ENCODE results near the gene NBEA.
"Not testable (repeated sequence)": the region's sequence is repeated elsewhere in the genome, so short reads cannot be mapped to it uniquely, and the experiment has no call there.

NBEA gene

DNA sequence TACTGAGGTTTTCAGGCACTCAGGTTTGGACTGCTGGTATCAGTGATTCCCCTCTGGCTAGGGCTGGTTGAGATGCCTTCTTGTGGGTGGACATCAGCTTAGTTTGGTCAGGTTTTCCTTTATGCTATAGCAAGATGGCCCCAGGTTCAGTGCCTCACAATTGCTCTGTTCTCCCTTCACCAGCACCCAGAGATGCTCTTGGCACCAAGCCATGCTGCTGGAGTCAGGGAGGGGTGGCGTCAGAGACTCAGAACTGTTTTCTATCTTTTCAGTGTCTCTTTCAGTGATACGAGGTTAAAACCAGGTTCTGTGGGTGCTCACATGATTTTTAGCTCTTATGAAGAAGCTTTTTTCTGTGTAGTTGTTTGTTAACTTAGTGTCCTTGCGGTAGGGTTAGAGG, 96.9 kb downstream of the NBEA start:
- no peak for DNase-seq (ENCODE audit: low read depth)
- TF ChIP-seq, protein P1, sequence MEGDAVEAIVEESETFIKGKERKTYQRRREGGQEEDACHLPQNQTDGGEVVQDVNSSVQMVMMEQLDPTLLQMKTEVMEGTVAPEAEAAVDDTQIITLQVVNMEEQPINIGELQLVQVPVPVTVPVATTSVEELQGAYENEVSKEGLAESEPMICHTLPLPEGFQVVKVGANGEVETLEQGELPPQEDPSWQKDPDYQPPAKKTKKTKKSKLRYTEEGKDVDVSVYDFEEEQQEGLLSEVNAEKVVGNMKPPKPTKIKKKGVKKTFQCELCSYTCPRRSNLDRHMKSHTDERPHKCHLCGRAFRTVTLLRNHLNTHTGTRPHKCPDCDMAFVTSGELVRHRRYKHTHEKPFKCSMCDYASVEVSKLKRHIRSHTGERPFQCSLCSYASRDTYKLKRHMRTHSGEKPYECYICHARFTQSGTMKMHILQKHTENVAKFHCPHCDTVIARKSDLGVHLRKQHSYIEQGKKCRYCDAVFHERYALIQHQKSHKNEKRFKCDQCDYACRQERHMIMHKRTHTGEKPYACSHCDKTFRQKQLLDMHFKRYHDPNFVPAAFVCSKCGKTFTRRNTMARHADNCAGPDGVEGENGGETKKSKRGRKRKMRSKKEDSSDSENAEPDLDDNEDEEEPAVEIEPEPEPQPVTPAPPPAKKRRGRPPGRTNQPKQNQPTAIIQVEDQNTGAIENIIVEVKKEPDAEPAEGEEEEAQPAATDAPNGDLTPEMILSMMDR (IDR thresholded peaks at IDR 0.05; ENCODE audit: control insufficient read depth, insufficient read depth, low read depth, low read length, missing control alignments) = no peak
- H3K4me3 ChIP-seq (ENCODE audit: control insufficient read depth, low read depth, low read length) = no peak overlapping the region

DNA sequence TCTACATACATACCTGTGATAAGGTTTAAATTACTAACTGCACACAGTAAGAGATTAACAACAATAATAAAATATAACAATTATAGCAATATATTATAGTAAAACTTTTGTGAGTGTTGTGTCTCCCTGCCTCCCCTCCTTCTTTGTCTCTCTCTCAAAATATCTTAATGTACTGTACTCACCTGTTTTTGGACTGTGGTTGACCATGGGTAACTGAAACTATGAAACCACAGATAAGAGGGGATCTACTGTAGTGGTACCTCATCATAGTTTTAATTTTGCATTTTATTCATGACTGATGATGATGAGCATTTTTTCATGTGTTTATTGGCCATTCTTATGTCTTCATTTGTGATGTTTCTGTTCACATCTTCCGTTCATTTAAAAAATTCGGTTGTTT, 104.5 kb downstream of the NBEA start:
- no peak overlapping the region for H3K4me3 ChIP-seq (ENCODE audit: control insufficient read depth, low read depth, low read length)
- DNase-seq (ENCODE audit: low read depth) = no peak
- TF ChIP-seq, protein P1 (IDR thresholded peaks at IDR 0.05; ENCODE audit: control insufficient read depth, insufficient read depth, low read depth, low read length, missing control alignments) = no peak

DNA sequence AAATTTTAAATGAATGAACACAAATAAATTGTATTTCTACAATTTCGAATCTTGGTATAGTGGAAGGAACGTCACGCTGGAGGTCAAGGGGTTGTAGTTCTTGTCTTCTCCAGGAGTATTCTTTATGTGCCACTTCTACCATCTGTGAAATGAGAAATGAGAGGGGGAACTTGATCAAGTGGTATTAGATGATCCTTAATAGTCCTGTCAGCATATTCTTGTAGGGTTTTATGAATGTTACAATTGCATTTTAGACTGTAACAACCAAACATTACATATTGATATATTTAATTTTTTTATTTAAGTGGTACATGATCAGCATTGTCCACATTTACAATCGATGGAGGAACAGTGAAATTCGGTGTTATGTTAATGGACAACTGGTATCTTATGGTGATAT, 113.6 kb downstream of the NBEA start:
- DNase-seq (ENCODE audit: low read depth) = no peak
- TF ChIP-seq, protein P1 (IDR thresholded peaks at IDR 0.05; ENCODE audit: control insufficient read depth, insufficient read depth, low read depth, low read length, missing control alignments) = no peak
- H3K4me3 ChIP-seq (ENCODE audit: control insufficient read depth, low read depth, low read length) = no peak overlapping the region

DNA sequence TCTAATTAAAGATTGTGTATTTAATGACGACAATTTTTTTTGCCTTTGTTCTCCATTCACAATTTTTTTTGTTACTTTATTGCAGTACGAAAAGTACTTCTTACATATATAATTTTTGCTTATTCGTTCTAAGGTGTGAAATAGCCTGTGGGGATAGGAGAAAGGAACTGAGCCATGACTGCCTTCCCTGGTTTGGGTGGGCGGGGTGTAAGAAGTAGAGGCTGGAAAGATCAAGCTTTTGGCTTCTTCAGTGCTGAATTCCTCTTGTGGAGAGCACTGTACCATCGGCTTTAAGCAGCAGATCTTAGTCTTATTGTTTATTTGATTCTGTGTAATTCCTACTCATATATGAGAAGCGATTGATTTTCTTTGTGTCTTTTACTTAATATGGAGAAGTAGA, 115.8 kb downstream of the NBEA start:
- TF ChIP-seq, protein P1 (IDR thresholded peaks at IDR 0.05; ENCODE audit: control insufficient read depth, insufficient read depth, low read depth, low read length, missing control alignments) = no peak
- H3K4me3 ChIP-seq (ENCODE audit: control insufficient read depth, low read depth, low read length) = no peak overlapping the region
- DNase-seq (ENCODE audit: low read depth) = no peak

DNA sequence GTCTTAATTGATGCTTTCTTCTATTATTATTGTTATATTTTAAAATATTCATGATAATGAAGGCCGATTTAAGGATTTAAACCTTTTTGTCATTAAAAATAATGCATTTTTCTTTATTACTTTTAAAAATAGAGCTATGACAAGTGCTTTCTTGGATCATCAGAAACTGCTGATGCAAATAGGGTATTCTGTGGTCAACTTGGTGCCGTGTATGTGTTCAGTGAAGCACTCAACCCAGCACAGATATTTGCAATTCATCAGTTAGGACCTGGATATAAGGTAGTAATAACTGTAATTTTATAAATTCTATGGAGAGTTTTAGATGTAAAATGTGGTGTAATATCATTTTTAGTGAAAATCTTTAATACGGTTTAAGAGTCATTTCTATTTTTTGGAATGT, 116.5 kb downstream of the NBEA start:
- not testable (repeated sequence) for H3K4me3 ChIP-seq (ENCODE audit: control insufficient read depth, low read depth, low read length)

DNA sequence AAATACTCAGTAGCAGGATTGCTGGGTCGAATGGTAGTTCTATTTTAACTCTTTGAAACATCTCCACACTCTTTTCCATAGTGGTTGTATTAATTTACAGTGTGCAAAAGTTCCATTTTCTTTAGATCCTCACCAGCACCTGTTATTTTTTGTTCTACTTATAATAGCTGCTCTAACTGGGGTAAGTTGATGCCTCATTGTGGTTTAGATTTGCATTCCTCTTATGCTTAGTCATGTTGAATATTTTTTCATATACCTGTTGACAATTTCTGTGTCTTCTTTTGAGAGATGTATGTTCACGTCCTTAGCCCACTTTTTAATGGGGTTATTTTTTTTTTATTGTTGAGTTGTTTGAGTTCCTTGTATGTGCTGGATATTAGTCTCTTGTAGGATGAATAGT, 144.6 kb downstream of the NBEA start:
- no peak for DNase-seq (ENCODE audit: low read depth)
- H3K4me3 ChIP-seq (ENCODE audit: control insufficient read depth, low read depth, low read length) = no peak overlapping the region
- TF ChIP-seq, protein P1 (IDR thresholded peaks at IDR 0.05; ENCODE audit: control insufficient read depth, insufficient read depth, low read depth, low read length, missing control alignments) = no peak

More for the DNA sequence above, 116.5 kb downstream of the NBEA start:
- not testable (repeated sequence) for DNase-seq (ENCODE audit: low read depth)

DNA sequence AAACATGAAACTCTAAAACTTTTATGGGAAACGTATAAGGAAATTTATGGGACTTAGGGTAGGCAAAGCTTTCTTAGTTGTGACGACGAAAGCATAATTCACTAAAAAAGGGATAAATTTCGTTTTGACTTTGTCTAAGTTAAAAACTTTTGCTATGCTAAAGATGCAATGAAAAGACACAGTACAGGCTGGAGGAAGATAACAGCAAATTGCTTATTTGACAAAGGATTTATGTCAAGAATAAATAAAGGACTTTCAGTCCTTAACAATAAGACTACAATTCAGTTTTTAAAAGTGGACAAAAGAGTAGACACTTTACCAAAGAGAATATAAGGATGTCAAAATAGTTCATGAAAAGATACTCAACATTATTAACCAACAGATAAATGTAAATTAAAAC, 150.2 kb downstream of the NBEA start:
- no peak for DNase-seq (ENCODE audit: low read depth)
- no peak overlapping the region for H3K4me3 ChIP-seq (ENCODE audit: control insufficient read depth, low read depth, low read length)
- TF ChIP-seq, protein P1 (IDR thresholded peaks at IDR 0.05; ENCODE audit: control insufficient read depth, insufficient read depth, low read depth, low read length, missing control alignments) = no peak

Data from AG09309 (cell line).